Adipocyte (in vitro differentiated cells): ENCODE results near the gene AGXT.

Experiments used
- DNase-seq: peaks from one replicate; pipeline ENCODE4 v3.0.0-alpha.2; 2015; ENCODE audit warnings: low read depth
- H3K27me3 ChIP-seq: replicated peaks from 2 replicates; pipeline ENCODE4 v1.7.0; 2013; ENCODE audit warnings: mild to moderate bottlenecking, low read length, moderate library complexity; ENCODE audit not compliant: control insufficient read depth, insufficient read depth
- H3K36me3 ChIP-seq: 2 replicates; pipeline ENCODE4 v1.7.0; 2013; ENCODE audit warnings: low read length, mild to moderate bottlenecking, moderate library complexity; ENCODE audit not compliant: control insufficient read depth, insufficient read depth, severe bottlenecking
- H3K4me1 ChIP-seq: 2 replicates; pipeline ENCODE4 v1.7.0; 2013; ENCODE audit warnings: mild to moderate bottlenecking, low read length, moderate library complexity; ENCODE audit not compliant: control insufficient read depth, insufficient read depth
- H3K4me3 ChIP-seq: 2 replicates; pipeline ENCODE4 v1.7.0; 2013; ENCODE audit warnings: mild to moderate bottlenecking, low read length, moderate library complexity
- H3K9ac ChIP-seq: 2 replicates; pipeline ENCODE4 v1.7.0; 2013; ENCODE audit warnings: mild to moderate bottlenecking, low read length, moderate library complexity
- H3K9me3 ChIP-seq: 2 replicates; pipeline ENCODE4 v1.7.0; 2013; ENCODE audit warnings: mild to moderate bottlenecking, low read length, moderate library complexity; ENCODE audit not compliant: control insufficient read depth

AGXT gene

GRCh38 chr2:240921995-240922244 lies 53.3 kb downstream of the AGXT start:
- no peaks in the 10 kb centered on the region for H3K36me3 ChIP-seq
- no peak overlapping the region for H3K4me3 ChIP-seq
- peak overlapping the region; percentile 77 for H3K9ac ChIP-seq
- DNase-seq = no peak
- no peaks in the 10 kb centered on the region for H3K9me3 ChIP-seq
- no peaks in the 10 kb centered on the region for H3K27me3 ChIP-seq
- H3K4me1 ChIP-seq = peaks cover 36% of the 10 kb centered on the region

GRCh38 chr2:240922245-240922981 lies 53.8 kb downstream of the AGXT start:
- peaks cover 31% of the 10 kb centered on the region for H3K4me1 ChIP-seq
- peak overlapping the region; percentile 77 for H3K9ac ChIP-seq
- H3K27me3 ChIP-seq = no peaks in the 10 kb centered on the region
- no peaks in the 10 kb centered on the region for H3K36me3 ChIP-seq
- no peak for DNase-seq
- peaks cover 4% of the 10 kb centered on the region for H3K9me3 ChIP-seq
- H3K4me3 ChIP-seq = no peak overlapping the region

- DNase-seq = no peak
- Histone ChIP-seq H3K9me3 (peaks cover 10% of the 10 kb centered on the region), H3K4me3 (no peak overlapping the region), H3K9ac (peak overlapping the region; percentile 77), H3K36me3 (no peaks in the 10 kb centered on the region), H3K4me1 (peaks cover 27% of the 10 kb centered on the region), H3K27me3 (no peaks in the 10 kb centered on the region)
Measured at GRCh38 chr2:240922982-240923537, 54.4 kb downstream of the AGXT start.

GRCh38 chr2:240925191-240925567 lies 56.6 kb downstream of the AGXT start:
- DNase-seq = no peak
- Histone ChIP-seq H3K36me3 (no peaks in the 10 kb centered on the region), H3K4me3 (no peak overlapping the region), H3K9me3 (peaks cover 15% of the 10 kb centered on the region), H3K9ac (no peak overlapping the region), H3K27me3 (no peaks in the 10 kb centered on the region), H3K4me1 (peaks cover 27% of the 10 kb centered on the region)

GRCh38 chr2:240925568-240926515 lies 57.2 kb downstream of the AGXT start:
- no peak overlapping the region for H3K9ac ChIP-seq
- no peaks in the 10 kb centered on the region for H3K36me3 ChIP-seq
- no peaks in the 10 kb centered on the region for H3K27me3 ChIP-seq
- H3K4me3 ChIP-seq = no peak overlapping the region
- peaks cover 15% of the 10 kb centered on the region for H3K9me3 ChIP-seq
- no peak for DNase-seq
- peaks cover 22% of the 10 kb centered on the region for H3K4me1 ChIP-seq

GRCh38 chr2:240926516-240927389 lies 58.1 kb downstream of the AGXT start:
- no peak for DNase-seq
- Histone ChIP-seq H3K9me3 (peaks cover 15% of the 10 kb centered on the region), H3K4me1 (peaks cover 13% of the 10 kb centered on the region), H3K4me3 (no peak overlapping the region), H3K27me3 (no peaks in the 10 kb centered on the region), H3K9ac (no peak overlapping the region), H3K36me3 (no peaks in the 10 kb centered on the region)

GRCh38 chr2:240927390-240927781 lies 58.8 kb downstream of the AGXT start:
- Histone ChIP-seq H3K36me3 (no peaks in the 10 kb centered on the region), H3K9me3 (peaks cover 15% of the 10 kb centered on the region), H3K4me3 (no peak overlapping the region), H3K27me3 (no peaks in the 10 kb centered on the region), H3K9ac (no peak overlapping the region), H3K4me1 (peaks cover 6% of the 10 kb centered on the region)
- no peak for DNase-seq

GRCh38 chr2:240928476-240929363 lies 60.1 kb downstream of the AGXT start:
- H3K4me1 ChIP-seq = no peaks in the 10 kb centered on the region
- no peak for DNase-seq
- no peaks in the 10 kb centered on the region for H3K36me3 ChIP-seq
- H3K9me3 ChIP-seq = peaks cover 15% of the 10 kb centered on the region
- H3K4me3 ChIP-seq = no peak overlapping the region
- no peak overlapping the region for H3K9ac ChIP-seq
- H3K27me3 ChIP-seq = no peaks in the 10 kb centered on the region

- no peak overlapping the region for H3K9ac ChIP-seq
- DNase-seq = no peak
- H3K9me3 ChIP-seq = peaks cover 15% of the 10 kb centered on the region
- H3K4me1 ChIP-seq = no peaks in the 10 kb centered on the region
- H3K36me3 ChIP-seq = no peaks in the 10 kb centered on the region
- H3K27me3 ChIP-seq = no peaks in the 10 kb centered on the region
- H3K4me3 ChIP-seq = no peak overlapping the region
Measured at GRCh38 chr2:240929364-240930095, 60.9 kb downstream of the AGXT start.
